CD4-positive, alpha-beta T cell treated with Interleukin-2 at 100 ng/mL for 4 hours (primary cell): ENCODE measurements around the gene TRHDE.
"Not testable (repeated sequence)": the region's sequence is repeated elsewhere in the genome, so short reads cannot be mapped to it uniquely, and the experiment has no call there.

Experiments used
- DNase-seq: peaks from one replicate; pipeline ENCODE4 v3.0.0-alpha.2; 2020; ENCODE audit warnings: low spot score

Gene TRHDE

GRCh38 chr12:72511906-72512305 lies 239.7 kb downstream of the TRHDE start:
- no peak for DNase-seq

- DNase-seq, result not testable (repeated sequence)
Measured at GRCh38 chr12:72520044-72520678, 248.0 kb downstream of the TRHDE start.

GRCh38 chr12:72521326-72521725 lies 249.2 kb downstream of the TRHDE start:
- DNase-seq, result no peak

GRCh38 chr12:72522411-72522810 lies 250.2 kb downstream of the TRHDE start:
- no peak for DNase-seq

- no peak for DNase-seq
Measured at GRCh38 chr12:72523754-72524153, 251.6 kb downstream of the TRHDE start.

GRCh38 chr12:72535212-72535990 lies 263.2 kb downstream of the TRHDE start:
- DNase-seq, result no peak

GRCh38 chr12:72540811-72541210 lies 268.6 kb downstream of the TRHDE start:
- DNase-seq, result no peak

- no peak for DNase-seq
Measured at GRCh38 chr12:72543777-72544467, 271.8 kb downstream of the TRHDE start.

- DNase-seq, result no peak
Measured at GRCh38 chr12:72546106-72546505, 273.9 kb downstream of the TRHDE start.

- no peak for DNase-seq
Measured at GRCh38 chr12:72547573-72547972, 275.4 kb downstream of the TRHDE start.

- DNase-seq, result no peak
Measured at GRCh38 chr12:72549184-72549583, 277.0 kb downstream of the TRHDE start.

GRCh38 chr12:72560003-72560769 lies 288.0 kb downstream of the TRHDE start:
- no peak for DNase-seq

- DNase-seq, result no peak
Measured at GRCh38 chr12:72570601-72571000, 298.4 kb downstream of the TRHDE start.

- no peak for DNase-seq
Measured at GRCh38 chr12:72574138-72574537, 302.0 kb downstream of the TRHDE start.

- no peak for DNase-seq
Measured at GRCh38 chr12:72578327-72578726, 306.2 kb downstream of the TRHDE start.

GRCh38 chr12:72586456-72586855 lies 314.3 kb downstream of the TRHDE start:
- DNase-seq, result no peak

GRCh38 chr12:72602581-72602980 lies 330.4 kb downstream of the TRHDE start:
- no peak for DNase-seq

GRCh38 chr12:72605975-72606374 lies 333.8 kb downstream of the TRHDE start:
- DNase-seq, result no peak

GRCh38 chr12:72610342-72610741 lies 338.2 kb downstream of the TRHDE start:
- no peak for DNase-seq

- DNase-seq, result no peak
Measured at GRCh38 chr12:72610854-72611358, 338.7 kb downstream of the TRHDE start.

GRCh38 chr12:72612171-72612570 lies 340.0 kb downstream of the TRHDE start:
- DNase-seq, result no peak

- no peak for DNase-seq
Measured at GRCh38 chr12:72618764-72619163, 346.6 kb downstream of the TRHDE start.
